HepG2 (cell line): ENCODE data around the gene AP4M1. TPM values are rescaled to one million over a fixed set of nuclear protein-coding genes. Genes with fewer than 3 reads are reported as not detected.
A peak's percentile ranks its signal among the peaks of the same experiment; 100 is the strongest.

ENCODE experiments used
- AHDC1 ChIP-seq: sonication (generic); formaldehyde crosslinking; IDR thresholded peaks from 2 replicates; pipeline ENCODE4 v1.5.1; 2020; ENCODE audit warnings: mild to moderate bottlenecking, missing genetic modification reagents, borderline replicate concordance
- HNRNPL ChIP-seq: fragments of 200-400 bp; formaldehyde crosslinking; IDR thresholded peaks from 2 replicates; pipeline ENCODE4 v1.6.1; 2017; ENCODE audit warnings: mild to moderate bottlenecking, low read depth, low read length
- KLF12 ChIP-seq: sonication (generic); formaldehyde crosslinking; IDR thresholded peaks from 2 replicates; pipeline ENCODE4 v1.4.0; 2020; ENCODE audit warnings: missing genetic modification reagents, borderline replicate concordance
- MED1 ChIP-seq: sonication (generic); formaldehyde crosslinking; IDR thresholded peaks from 2 replicates; pipeline ENCODE4 v1.4.0; 2020; ENCODE audit warnings: missing genetic modification reagents
- NKX3-1 ChIP-seq: sonication (generic); formaldehyde crosslinking; IDR thresholded peaks from 2 replicates; pipeline ENCODE4 v1.5.0; 2020; ENCODE audit warnings: missing genetic modification reagents
- SMAD9 ChIP-seq: sonication (generic); formaldehyde crosslinking; IDR thresholded peaks from 2 replicates; pipeline ENCODE4 v1.5.1; 2020; ENCODE audit warnings: mild to moderate bottlenecking, missing genetic modification reagents
- ZEB1 ChIP-seq: IDR thresholded peaks from 2 replicates; pipeline ENCODE4 v1.6.1; 2012; ENCODE audit warnings: mild to moderate bottlenecking, low read depth, inconsistent platforms; ENCODE audit not compliant: insufficient replicate concordance
- ZNF124 ChIP-seq: sonication (generic); formaldehyde crosslinking; IDR thresholded peaks from 2 replicates; pipeline ENCODE4 v1.4.0; 2020; ENCODE audit warnings: missing genetic modification reagents
- ZNF740 ChIP-seq: sonication (generic); formaldehyde crosslinking; IDR thresholded peaks from 2 replicates; pipeline ENCODE4 v1.4.0; 2020; ENCODE audit warnings: missing genetic modification reagents
- ZSCAN29 ChIP-seq: sonication (generic); formaldehyde crosslinking; conservative IDR thresholded peaks from 2 replicates; pipeline ENCODE4 v1.4.0; 2020; ENCODE audit warnings: mild to moderate bottlenecking, missing genetic modification reagents
- polyA plus RNA-seq, 8 experiments: library from polyadenylated mRNA; depleted of rRNA in 3 of 8; stranded (reverse) in 7 of 8; unstranded in 1 of 8; fragments of >200 nt; fragmentation: Illumina TruSeq in 4 of 8; extraction: Trizol in 4 of 8; gene quantifications; 2 replicates each; pipeline versions ENCODE4 v1.2.1 to v1.2.3, GENCODE V29; 2011 to 2016; ENCODE audit warnings: low read depth in 4 of 8, missing spikeins in 1 of 8, mixed read lengths in 1 of 8; ENCODE audit not compliant: insufficient read depth in 1 of 8
- total RNA-seq, 5 experiments: library from RNA; depleted of rRNA; stranded (reverse); fragments of >200 nt; fragmentation: Illumina TruSeq; extraction: Trizol; gene quantifications; 2 replicates each; pipeline ENCODE4 v1.2.3, GENCODE V29; 2016; ENCODE audit warnings: low read depth in 1 of 5
- TF ChIP-seq, protein P1 (sequence below): sonication (generic); formaldehyde crosslinking; IDR thresholded peaks from 2 replicates; pipeline ENCODE4 v1.5.0; 2020; ENCODE audit warnings: mild to moderate bottlenecking, missing genetic modification reagents
- TF ChIP-seq, protein P2 (sequence below): IDR thresholded peaks from 2 replicates; pipeline ENCODE4 v1.6.1; 2016; ENCODE audit warnings: mild to moderate bottlenecking
- TF ChIP-seq, protein P3 (sequence below): sonication (generic); formaldehyde crosslinking; IDR thresholded peaks from 2 replicates; pipeline ENCODE4 v1.4.0; 2020; ENCODE audit warnings: missing genetic modification reagents, borderline replicate concordance

Gene AP4M1
- total and polyA plus RNA-seq, 2 of the 13 experiments (the other 11 are each of a cell fraction or from before 2014, with no cell fraction given): 6.3 to 9.7 TPM

- peak; percentile 77; the same call in 1 of the 2 replicates for TF ChIP-seq SMAD9 (CRISPR knock-in tag)
- no peak for TF ChIP-seq ZEB1
- no peak for TF ChIP-seq ZNF124 (CRISPR knock-in tag)
- 0 out of 2 replicates have a peak, but pooled peaks have one; percentile 44 for TF ChIP-seq AHDC1 (CRISPR knock-in tag)
- TF ChIP-seq NKX3-1 (CRISPR knock-in tag): peak; percentile 65; the same call in 1 of the 2 replicates
- peak; percentile 60; the same call in 1 of the 2 replicates for TF ChIP-seq KLF12 (CRISPR knock-in tag)
- TF ChIP-seq, protein P1, sequence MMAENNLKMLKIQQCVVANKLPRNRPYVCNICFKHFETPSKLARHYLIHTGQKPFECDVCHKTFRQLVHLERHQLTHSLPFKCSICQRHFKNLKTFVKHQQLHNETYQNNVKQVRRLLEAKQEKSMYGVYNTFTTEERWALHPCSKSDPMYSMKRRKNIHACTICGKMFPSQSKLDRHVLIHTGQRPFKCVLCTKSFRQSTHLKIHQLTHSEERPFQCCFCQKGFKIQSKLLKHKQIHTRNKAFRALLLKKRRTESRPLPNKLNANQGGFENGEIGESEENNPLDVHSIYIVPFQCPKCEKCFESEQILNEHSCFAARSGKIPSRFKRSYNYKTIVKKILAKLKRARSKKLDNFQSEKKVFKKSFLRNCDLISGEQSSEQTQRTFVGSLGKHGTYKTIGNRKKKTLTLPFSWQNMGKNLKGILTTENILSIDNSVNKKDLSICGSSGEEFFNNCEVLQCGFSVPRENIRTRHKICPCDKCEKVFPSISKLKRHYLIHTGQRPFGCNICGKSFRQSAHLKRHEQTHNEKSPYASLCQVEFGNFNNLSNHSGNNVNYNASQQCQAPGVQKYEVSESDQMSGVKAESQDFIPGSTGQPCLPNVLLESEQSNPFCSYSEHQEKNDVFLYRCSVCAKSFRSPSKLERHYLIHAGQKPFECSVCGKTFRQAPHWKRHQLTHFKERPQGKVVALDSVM: no peak; the same call in 1 of the 2 replicates
- TF ChIP-seq, protein P2, sequence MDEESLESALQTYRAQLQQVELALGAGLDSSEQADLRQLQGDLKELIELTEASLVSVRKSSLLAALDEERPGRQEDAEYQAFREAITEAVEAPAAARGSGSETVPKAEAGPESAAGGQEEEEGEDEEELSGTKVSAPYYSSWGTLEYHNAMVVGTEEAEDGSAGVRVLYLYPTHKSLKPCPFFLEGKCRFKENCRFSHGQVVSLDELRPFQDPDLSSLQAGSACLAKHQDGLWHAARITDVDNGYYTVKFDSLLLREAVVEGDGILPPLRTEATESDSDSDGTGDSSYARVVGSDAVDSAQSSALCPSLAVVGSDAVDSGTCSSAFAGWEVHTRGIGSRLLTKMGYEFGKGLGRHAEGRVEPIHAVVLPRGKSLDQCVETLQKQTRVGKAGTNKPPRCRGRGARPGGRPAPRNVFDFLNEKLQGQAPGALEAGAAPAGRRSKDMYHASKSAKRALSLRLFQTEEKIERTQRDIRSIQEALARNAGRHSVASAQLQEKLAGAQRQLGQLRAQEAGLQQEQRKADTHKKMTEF (CRISPR knock-in tag): peak; percentile 37; the same call in 1 of the 2 replicates
- TF ChIP-seq ZSCAN29 (CRISPR knock-in tag): no peak
- peak; percentile 75; the same call in 1 of the 2 replicates for TF ChIP-seq HNRNPL
- no peak for TF ChIP-seq ZNF740 (CRISPR knock-in tag)
- no peak for TF ChIP-seq MED1 (CRISPR knock-in tag)
- TF ChIP-seq, protein P3, sequence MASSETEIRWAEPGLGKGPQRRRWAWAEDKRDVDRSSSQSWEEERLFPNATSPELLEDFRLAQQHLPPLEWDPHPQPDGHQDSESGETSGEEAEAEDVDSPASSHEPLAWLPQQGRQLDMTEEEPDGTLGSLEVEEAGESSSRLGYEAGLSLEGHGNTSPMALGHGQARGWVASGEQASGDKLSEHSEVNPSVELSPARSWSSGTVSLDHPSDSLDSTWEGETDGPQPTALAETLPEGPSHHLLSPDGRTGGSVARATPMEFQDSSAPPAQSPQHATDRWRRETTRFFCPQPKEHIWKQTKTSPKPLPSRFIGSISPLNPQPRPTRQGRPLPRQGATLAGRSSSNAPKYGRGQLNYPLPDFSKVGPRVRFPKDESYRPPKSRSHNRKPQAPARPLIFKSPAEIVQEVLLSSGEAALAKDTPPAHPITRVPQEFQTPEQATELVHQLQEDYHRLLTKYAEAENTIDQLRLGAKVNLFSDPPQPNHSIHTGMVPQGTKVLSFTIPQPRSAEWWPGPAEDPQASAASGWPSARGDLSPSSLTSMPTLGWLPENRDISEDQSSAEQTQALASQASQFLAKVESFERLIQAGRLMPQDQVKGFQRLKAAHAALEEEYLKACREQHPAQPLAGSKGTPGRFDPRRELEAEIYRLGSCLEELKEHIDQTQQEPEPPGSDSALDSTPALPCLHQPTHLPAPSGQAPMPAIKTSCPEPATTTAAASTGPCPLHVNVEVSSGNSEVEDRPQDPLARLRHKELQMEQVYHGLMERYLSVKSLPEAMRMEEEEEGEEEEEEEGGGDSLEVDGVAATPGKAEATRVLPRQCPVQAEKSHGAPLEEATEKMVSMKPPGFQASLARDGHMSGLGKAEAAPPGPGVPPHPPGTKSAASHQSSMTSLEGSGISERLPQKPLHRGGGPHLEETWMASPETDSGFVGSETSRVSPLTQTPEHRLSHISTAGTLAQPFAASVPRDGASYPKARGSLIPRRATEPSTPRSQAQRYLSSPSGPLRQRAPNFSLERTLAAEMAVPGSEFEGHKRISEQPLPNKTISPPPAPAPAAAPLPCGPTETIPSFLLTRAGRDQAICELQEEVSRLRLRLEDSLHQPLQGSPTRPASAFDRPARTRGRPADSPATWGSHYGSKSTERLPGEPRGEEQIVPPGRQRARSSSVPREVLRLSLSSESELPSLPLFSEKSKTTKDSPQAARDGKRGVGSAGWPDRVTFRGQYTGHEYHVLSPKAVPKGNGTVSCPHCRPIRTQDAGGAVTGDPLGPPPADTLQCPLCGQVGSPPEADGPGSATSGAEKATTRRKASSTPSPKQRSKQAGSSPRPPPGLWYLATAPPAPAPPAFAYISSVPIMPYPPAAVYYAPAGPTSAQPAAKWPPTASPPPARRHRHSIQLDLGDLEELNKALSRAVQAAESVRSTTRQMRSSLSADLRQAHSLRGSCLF (CRISPR knock-in tag): 0 out of 2 replicates have a peak, but pooled peaks have one; percentile 76
These were observed at the start of gene AP4M1, which contains the start of gene MCM7 (continued) for GRCh38 chr7:100101016-100101862.
